Fibroblast of gingiva (primary cell): ENCODE results near the gene DEFB108B.
A peak's percentile ranks its signal among the peaks of the same experiment; 100 is the strongest.
"Not testable (repeated sequence)": the region's sequence is repeated elsewhere in the genome, so short reads cannot be mapped to it uniquely, and the experiment has no call there.

Experiments
- DNase-seq: peaks from one replicate; pipeline ENCODE4 v3.0.0-alpha.2; 2011; ENCODE audit warnings: low read depth

Gene DEFB108B

DNA sequence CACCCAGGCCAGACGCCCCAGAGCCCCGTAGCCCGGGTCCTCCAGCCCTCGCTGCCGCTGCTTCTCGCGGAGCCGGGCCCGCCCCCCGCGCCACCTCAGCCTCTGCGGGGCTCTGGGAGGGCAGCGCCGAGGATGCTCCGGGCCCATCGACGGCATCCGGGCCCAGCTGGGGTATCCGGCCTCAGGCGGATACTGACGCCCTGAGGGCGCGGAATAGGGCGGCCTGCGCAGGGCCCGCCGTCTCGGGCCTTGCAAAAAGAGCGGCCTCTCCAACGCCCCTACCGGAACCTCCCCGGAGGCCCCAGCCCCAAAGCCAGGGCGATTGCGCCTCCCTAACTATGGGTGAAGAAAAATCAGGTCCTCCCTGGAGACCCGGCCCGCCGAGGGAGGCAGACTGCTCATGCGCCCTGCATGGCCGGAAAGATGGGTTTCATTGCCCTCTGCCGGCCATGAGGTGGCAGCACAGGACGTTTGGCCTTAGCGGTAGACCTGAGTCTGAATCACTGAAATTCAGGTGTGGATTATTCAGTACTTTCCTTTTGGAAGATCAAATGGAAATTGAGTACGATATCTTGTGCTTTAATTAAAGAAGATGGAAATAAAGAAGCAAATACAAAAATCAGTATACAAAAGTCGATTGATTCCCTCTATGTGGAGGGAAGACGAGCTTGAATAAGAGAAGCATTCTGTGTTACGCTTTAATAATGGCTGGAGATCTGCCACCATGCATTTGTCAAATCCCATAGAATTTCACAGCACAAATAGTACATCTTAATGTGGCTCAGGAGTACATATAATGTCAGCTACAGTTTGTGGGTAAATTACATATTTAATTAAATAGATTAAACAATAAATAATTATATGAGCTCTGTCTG is 19.3 kb upstream of the DEFB108B start:
- peak; percentile 71 for DNase-seq

GRCh38 chr11:71821539-71821938 is 11.5 kb upstream of the DEFB108B start:
- not testable (repeated sequence) for DNase-seq

GRCh38 chr11:71829247-71829646 is 3.8 kb upstream of the DEFB108B start:
- DNase-seq: not testable (repeated sequence)

- DNase-seq: not testable (repeated sequence)
These were observed 3.3 kb upstream of the DEFB108B start for GRCh38 chr11:71829686-71830085.

- DNase-seq: not testable (repeated sequence)
These were observed 9.7 kb downstream of the DEFB108B start for GRCh38 chr11:71842720-71843119.

DNA sequence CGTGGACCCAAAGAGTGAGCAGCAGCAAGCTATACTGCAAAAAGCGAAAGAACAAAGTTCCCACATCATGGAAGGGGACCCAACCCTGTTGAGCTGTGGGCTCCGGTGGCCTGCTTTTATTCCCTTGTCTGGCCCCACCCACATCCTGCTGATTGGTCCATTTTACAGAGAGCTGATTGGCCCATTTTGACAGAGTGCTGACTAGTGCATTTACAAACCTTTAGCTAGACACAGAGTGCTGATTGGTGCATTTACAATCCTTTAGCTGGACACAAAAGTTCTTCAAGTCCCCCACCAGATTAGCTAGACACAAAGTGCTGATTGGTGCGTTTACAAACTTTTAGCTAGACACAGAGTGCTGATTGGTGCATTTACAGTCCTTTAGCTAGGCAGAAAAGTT is 10.4 kb downstream of the DEFB108B start:
- not testable (repeated sequence) for DNase-seq

- no peak for DNase-seq
These were observed 10.9 kb downstream of the DEFB108B start for GRCh38 chr11:71843858-71844257.

- not testable (repeated sequence) for DNase-seq
These were observed 20.9 kb downstream of the DEFB108B start for GRCh38 chr11:71853895-71854294.

DNA sequence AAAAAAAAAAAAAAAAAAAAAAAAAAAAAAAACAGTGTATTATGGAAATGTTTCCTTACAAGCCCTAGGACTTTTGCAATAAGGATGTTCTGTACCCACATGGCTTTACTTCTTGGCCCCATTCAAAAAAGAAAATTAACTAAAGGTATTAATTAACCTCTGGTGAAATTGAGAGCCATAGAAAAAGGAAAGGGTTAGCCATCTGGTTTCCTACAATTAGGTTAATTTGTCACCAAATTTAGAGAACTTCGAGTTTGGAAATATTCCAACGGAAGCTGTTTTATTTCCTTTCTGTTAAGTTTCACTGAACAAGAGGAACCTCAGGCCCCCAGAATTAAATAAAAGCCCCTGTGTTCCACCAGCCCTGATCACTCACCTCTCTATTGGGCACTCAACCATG is 22.9 kb downstream of the DEFB108B start:
- DNase-seq: not testable (repeated sequence)

GRCh38 chr11:71860835-71861234 is 27.8 kb downstream of the DEFB108B start:
- not testable (repeated sequence) for DNase-seq

GRCh38 chr11:71863978-71864627 is 31.1 kb downstream of the DEFB108B start:
- peak; percentile 57 for DNase-seq

GRCh38 chr11:71867209-71867608 is 34.2 kb downstream of the DEFB108B start:
- DNase-seq: not testable (repeated sequence)

- DNase-seq: not testable (repeated sequence)
These were observed 36.9 kb downstream of the DEFB108B start for GRCh38 chr11:71869931-71870330.

DNA sequence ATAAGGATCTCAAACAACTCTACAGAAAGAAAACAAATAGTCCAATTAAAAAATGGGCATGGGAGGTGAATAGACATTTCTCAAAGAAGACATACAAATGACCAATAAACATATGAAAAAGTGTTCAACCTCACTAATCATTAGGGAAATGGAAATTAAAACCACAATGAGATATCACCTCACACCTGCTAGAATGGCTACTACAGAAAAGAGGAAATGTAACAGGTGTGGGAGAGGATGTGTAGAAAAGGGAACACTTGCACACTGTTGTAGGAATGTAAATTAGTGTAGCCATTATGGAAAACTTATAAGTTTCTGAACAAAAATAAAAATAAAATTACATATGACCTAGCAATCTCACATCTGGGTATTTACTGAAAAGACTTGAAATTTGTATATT is 37.7 kb downstream of the DEFB108B start:
- DNase-seq: not testable (repeated sequence)

GRCh38 chr11:71876262-71876661 is 43.3 kb downstream of the DEFB108B start:
- DNase-seq: not testable (repeated sequence)

- not testable (repeated sequence) for DNase-seq
These were observed 45.1 kb downstream of the DEFB108B start, which contains the start of gene DEFB131B for GRCh38 chr11:71878059-71878458. Gene DEFB131B (plus strand): TSS chr11:71878453. CDS start chr11:71878453, 0 bp downstream.

DNA sequence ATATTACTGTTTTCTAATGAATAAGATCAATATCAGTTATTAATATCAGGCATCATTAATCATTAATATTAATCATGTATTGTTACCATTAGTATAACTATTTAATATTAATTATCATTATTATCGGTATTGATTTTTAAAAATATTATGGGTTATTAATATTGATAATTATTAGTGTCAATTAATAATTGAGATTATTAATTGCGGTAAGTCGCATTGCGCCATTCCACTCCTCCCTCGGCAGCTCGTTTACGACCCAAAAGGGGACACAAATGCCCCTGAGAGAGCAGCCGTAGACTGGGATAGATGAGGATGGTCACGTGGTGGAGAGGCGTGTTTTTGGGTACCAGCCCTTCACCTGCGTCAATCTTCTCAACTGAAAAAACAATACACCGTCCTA is 52.8 kb downstream of the DEFB108B start:
- not testable (repeated sequence) for DNase-seq
